Stimulated activated CD4-positive, alpha-beta T cell treated with anti-CD3 and anti-CD28 coated beads, Interleukin-1b, Interleukin-23, amount 100 ng/mL, for 48 hours (primary cell): ENCODE data around the gene KCNA5.
A peak's percentile ranks its signal among the peaks of the same experiment; 100 is the strongest.

ENCODE experiments used
- DNase-seq: peaks from one replicate; pipeline ENCODE4 v3.0.0-alpha.2; 2020

KCNA5 gene

DNA sequence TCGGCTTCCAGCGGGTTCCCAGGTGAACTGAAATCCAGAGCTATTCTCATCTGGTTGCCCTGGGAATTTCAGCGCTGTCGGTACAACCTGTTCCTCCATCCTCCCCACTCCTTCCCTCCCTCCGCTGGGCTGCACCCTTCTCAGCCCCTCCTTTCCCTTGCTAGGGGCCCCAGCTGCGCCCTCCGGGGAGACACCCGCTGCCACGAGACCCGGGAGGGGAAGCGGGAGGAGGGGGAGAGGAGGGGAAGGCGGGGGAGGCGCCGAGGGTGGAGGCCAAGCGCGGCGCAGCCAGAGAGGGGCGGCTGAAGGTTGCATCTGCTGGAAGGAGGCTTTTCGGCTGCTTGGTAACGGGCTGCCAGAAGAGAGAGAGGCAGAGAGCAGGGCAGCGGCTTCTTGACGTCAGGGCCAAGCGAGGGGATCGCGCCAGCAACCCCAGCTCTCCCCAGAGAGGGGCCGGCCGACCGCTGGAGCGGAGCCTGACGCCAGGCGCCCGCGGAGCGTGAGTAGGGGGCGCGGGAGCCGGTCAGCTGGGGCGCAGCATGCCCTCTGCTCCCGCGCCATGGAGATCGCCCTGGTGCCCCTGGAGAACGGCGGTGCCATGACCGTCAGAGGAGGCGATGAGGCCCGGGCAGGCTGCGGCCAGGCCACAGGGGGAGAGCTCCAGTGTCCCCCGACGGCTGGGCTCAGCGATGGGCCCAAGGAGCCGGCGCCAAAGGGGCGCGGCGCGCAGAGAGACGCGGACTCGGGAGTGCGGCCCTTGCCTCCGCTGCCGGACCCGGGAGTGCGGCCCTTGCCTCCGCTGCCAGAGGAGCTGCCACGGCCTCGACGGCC, at the start of gene KCNA5:
Gene KCNA5, plus strand, starts transcription at position 291 of the 831 bp plus-strand sequence. Its CDS starts 269 bp downstream, at position 560.
- no peak for DNase-seq

DNA sequence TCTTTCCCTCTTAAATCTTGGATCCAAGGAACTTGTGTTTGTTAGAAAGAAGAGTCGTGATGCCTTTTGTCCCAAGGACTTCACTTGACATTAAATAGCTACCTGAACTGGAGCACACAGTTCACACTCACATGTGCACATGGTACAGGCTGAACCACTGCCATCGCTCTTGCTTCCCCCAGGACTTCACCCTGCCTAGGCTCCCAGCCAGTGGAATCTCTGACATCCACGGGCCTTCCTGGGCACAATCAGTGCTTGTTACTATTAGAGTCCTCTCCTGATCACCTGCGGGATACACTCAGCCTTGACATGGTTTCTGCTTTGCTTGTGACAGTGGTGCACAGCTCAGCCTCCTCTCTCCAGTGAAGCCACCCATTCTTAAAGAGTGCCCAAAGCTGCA, 49.1 kb upstream of the KCNA5 start:
- no peak for DNase-seq

DNA sequence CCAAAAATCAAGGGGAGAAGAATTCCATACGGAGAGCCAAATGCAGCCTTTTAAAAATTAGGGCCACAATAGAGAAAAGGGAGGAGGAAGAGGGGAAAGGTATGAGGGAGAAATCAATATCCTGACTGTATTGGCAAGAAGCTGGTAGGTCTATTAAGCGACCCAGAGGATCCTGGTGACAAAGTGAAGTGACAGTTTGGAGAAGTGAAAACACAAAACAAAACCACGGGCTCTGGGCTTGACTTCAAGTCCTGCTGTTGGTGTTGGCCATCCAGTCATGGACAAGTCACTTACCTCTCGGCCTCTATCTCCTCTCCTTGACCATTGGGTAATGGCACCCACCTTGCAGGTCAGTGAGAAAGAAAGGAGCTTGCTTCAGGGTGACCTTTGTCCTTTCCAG, 47.0 kb upstream of the KCNA5 start:
- DNase-seq, result no peak

DNA sequence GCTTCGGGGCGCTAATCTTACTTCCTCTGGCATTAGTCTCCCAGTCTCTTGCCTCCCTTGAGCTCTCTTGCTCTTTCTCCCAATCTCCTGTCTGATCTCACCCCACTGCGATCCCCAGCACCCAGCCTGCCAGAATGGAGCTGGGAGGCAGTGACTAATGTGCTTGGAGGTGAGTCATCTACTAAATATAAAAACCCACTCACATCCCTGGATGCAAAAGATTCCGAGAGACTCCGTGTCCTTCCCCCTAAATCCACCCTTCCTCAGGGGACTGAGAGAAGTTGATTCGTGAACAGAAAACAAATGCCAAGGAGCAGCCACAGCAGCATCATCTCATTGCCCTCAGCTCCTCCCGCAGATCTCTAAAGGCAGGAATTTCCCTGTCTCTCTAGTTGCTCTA, 45.7 kb upstream of the KCNA5 start:
- DNase-seq, result no peak

DNA sequence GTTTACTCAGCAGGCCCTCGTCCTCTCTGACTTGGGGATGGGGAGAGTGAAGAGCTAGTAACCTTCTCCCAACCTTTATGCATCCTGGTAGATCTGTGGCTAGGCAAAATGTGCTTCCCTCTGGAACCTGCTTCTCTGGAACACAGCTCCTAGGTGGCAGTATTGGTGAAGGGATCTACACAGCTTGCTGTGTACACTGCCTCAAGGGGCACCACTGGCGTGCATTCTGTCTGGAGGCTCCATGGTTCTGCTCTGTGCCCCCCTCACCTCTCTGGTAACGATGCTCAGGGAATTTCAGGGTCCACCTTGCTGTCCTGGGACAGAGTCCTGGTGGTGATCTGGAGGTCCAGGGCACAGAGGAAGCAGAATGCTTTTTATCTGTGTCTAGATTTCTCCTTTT, 43.5 kb upstream of the KCNA5 start:
- no peak for DNase-seq

GRCh38 chr12:5000658-5001385, 42.9 kb upstream of the KCNA5 start:
- DNase-seq, result no peak

GRCh38 chr12:5003025-5003666, 40.5 kb upstream of the KCNA5 start:
- DNase-seq, result peak; percentile 53

DNA sequence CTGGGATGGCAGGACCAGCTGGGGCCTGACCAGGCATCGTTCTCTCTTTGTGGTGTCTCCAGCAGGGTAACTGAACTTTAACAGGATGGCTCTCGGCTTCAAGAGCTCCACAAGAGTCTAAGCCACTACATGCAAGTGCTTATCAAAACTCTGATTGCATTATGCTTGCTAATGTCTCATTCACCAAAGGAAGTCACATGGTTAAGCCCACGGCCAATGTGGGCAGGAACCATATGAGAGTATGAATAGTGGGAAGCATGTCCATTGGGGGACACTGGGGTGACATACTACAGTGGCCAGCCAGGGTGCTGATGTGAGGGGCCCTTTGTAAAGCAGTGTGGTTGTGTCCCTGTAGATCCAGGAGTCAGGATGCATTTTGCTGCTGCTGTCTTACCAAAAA, 35.0 kb upstream of the KCNA5 start:
- no peak for DNase-seq

GRCh38 chr12:5010151-5010550, 33.5 kb upstream of the KCNA5 start:
- no peak for DNase-seq

GRCh38 chr12:5012337-5012736, 31.3 kb upstream of the KCNA5 start:
- DNase-seq, result no peak

DNA sequence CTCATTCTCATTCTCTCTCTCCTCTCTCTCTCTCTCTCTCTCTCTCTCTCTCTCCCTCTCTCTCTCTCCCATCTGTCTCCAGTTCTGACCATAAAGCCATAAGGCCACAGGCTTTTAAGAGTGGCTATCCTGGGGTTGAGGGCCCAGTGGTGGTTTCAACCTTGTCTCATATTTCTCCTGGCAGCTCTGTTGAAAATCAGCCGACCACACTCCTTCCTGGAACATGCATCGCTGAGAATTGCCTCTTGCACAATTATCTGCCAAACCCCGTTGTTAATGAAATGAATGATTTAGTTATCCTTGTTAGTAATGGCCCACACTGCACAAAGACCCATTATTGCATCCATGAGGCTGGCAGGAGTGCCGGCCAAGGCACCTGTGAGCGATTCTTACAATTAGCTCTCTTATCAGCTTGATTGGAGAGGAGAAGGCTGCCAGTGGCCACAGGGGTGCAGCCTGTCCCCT, 30.4 kb upstream of the KCNA5 start:
- DNase-seq, result no peak

GRCh38 chr12:5014269-5014668, 29.4 kb upstream of the KCNA5 start:
- no peak for DNase-seq

- DNase-seq, result no peak
These were observed 27.8 kb upstream of the KCNA5 start for GRCh38 chr12:5015711-5016492.

- DNase-seq, result no peak
These were observed 27.2 kb upstream of the KCNA5 start for GRCh38 chr12:5016526-5016925.

DNA sequence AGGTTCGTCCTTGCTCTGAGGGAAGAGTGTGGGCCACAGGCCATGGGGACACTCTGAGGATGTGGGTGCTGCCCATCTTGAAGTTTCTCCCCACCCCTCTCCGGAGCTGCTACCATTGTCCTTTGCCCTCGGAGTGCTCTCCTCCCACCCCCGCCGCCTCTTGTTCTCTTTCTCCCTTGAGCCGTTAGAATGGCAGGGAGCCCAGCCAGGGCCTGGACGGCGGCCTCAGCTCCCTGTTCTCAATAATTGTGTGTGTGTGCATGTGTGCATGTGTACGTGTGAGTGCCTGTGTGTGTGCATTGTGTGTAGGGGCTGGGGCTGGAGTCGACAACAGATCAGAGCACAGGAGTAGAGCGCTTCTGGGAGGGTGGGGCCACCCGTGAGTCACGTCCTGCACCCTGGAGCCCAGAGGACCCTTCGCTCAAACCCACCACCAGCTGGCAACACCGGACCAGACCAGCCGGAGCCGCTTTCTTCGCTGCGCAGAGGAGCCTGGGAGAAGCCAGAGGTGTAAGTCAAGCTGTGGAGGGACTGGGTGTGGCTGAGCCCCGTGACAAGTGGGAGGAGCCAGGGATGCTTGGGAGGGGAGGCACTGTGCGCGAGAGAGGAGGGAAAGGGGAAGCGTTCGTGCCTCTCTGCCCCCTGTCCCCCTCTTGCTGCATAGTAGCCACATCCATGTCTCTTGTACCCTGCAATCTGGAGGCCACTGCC, 25.9 kb upstream of the KCNA5 start:
- no peak for DNase-seq

DNA sequence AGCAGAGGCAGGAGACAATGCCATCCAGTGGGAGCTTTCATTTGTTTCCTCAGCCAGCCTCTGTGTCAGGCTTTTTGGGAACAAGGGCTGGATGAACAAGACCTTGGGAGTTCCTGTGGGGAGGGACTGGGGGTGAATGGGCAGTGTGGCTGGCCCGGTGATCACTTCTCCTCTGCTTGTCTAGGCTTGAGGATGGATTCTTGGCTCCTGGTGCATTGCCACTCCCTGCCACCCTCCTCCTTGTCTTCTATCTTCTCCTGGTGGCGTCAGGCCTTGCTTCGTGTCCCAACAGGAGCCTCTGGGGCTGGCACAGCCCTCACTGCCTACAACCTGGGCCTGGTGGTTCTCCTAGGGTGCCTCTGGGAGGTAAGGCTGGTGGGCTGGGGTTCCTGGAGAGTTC, 25.0 kb upstream of the KCNA5 start:
- DNase-seq, result no peak

DNA sequence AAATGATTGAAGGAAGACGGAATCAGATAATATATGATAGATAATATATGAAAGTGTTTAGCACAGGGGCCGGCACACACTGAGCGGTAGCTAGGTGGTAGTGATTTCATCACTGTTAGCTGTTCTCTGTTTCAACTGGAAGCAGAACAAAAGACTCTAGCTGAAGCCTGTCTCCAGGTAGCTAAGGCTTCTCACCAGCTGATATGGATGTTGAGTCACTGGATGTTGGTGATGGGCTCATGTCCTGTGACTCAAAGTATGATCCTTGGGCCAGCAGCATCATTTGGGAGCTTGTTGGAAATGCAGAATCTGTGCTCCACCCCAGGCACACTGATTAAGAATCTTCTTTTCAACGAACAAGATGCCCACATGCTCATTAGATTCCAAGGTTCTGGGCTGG, 21.7 kb upstream of the KCNA5 start:
- DNase-seq, result no peak

DNA sequence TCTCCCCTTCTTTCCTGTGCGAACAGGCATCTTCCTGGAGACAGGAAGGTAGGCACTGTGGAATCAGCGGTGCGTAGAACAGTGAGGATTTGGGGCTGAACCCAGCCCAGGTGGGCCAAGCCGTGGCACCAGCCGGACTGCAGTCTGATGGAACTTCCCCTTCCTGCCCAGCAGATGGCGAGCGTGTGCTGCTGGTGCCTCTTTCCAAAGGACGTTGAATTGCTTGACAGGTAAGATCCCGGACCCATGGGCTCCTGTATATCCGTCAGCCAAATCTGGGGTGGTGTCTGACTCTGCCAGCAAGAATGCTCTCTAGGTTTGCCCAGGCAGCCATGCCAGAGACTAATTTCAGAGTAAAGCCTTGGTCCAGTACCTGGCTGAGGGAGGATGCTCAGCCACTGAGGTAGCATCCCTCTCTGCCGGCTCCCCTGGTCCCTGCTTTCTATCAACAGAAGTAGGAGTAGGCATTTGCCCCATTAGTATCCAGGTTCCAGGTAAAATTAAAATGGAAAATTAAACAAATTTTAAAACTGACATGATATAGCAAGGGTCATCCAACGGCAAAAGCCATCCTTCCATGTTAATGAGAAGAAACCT, 21.1 kb upstream of the KCNA5 start:
- DNase-seq, result peak; percentile 26

- DNase-seq, result no peak
These were observed 19.8 kb upstream of the KCNA5 start for GRCh38 chr12:5023842-5024241.

DNA sequence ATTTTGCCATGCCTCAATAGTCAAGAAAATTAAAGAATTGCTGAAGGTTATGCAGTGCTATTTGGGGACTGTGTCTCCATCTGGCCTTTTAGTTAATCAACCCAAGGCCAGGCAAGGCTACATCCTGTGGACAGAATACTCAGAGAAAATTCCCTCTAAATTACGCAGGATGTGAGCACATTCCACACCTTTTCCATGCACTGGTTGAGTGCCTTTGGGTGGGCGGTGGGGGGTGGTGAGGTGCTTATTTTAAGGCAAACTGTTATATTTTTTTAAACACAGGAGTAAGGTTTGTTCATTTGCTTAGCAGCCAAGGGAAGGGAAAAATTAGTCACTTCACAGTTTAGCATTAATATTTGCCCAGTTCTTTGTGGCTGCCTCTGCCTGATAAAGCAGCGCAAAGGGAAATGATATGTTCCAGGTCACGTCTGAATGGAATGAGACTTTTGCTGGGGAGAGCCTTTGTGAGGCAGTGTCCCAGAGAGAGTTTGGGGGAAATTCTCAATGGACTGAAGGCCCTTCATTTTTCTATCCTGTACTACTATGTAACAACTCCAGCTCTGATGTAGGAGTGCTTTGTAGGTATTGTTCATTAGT, 17.2 kb upstream of the KCNA5 start:
- DNase-seq, result no peak

DNA sequence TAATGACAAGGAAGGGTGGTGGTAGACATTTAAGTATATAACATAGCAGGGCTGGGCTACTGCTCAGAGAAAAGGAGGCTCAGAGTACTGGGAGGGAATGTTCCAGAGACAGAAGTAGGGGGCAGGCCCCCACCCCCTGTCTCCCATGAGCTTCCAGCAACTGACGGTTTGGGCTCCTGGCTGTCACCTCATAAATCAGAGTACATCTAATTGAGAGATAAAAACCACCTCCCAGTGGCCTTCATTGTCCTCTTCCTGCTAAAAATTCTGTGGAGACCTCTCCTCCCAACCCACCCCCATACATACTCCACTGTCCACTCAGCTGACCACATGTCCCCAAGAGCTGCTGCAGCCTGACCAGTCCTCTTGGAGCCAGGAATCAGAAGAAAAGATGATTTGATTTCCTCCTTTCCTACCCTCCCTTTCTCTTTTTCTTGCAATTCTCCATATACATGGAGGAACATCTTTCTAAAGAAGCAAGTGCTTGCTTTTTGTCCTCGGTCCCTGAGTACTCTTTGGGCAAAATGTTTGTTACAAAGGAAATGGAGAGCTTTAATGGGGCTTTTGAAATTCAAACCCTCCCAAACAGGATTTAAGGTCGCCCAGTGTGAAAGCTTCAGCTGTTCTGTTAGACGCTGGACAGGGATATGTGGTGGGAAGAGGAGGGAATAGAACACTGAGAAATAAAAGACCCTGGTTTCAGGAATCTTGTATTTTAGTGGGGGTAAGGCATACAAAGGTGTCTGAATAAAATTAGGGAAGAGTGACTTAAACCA, 16.4 kb upstream of the KCNA5 start:
- no peak for DNase-seq
